ENCODE results near the gene FRAS1. TPM values are rescaled to one million over a fixed set of nuclear protein-coding genes. Genes with fewer than 3 reads are reported as not detected.
"Not testable (repeated sequence)": the region's sequence is repeated elsewhere in the genome, so short reads cannot be mapped to it uniquely, and the experiment has no call there.

Gene FRAS1
- total RNA-seq, 1 donor from 2014 or later, result 0.13 TPM

GRCh38 chr4:78162821-78163220 lies 105.7 kb downstream of the FRAS1 start:
- DNase-seq (ENCODE audit: low read depth in 2 of 2), result no peak

- DNase-seq (ENCODE audit: low read depth in 2 of 2), result no peak
Observed at GRCh38 chr4:78165758-78166157, 108.6 kb downstream of the FRAS1 start.

- DNase-seq (ENCODE audit: low read depth in 2 of 2), result no peak
Observed at GRCh38 chr4:78166622-78167021, 109.5 kb downstream of the FRAS1 start.

GRCh38 chr4:78167510-78167909 lies 110.4 kb downstream of the FRAS1 start:
- no peak for DNase-seq (ENCODE audit: low read depth in 2 of 2)

- DNase-seq (ENCODE audit: low read depth in 2 of 2), result no peak
Observed at GRCh38 chr4:78168029-78168428, 110.9 kb downstream of the FRAS1 start.

GRCh38 chr4:78169728-78170127 lies 112.6 kb downstream of the FRAS1 start:
- no peak for DNase-seq (ENCODE audit: low read depth in 2 of 2)

GRCh38 chr4:78171482-78171881 lies 114.4 kb downstream of the FRAS1 start:
- no peak for DNase-seq (ENCODE audit: low read depth in 2 of 2)

- DNase-seq (ENCODE audit: low read depth in 2 of 2), result no peak
Observed at GRCh38 chr4:78174891-78175290, 117.8 kb downstream of the FRAS1 start.

GRCh38 chr4:78179196-78179595 lies 122.1 kb downstream of the FRAS1 start:
- DNase-seq (ENCODE audit: low read depth in 2 of 2), result no peak

- not testable (repeated sequence) for DNase-seq (ENCODE audit: low read depth in 2 of 2)
Observed at GRCh38 chr4:78181681-78182234, 124.6 kb downstream of the FRAS1 start.

GRCh38 chr4:78184584-78184983 lies 127.5 kb downstream of the FRAS1 start:
- no peak for DNase-seq (ENCODE audit: low read depth in 2 of 2)

- no peak for DNase-seq (ENCODE audit: low read depth in 2 of 2)
Observed at GRCh38 chr4:78185117-78185516, 128.0 kb downstream of the FRAS1 start.

GRCh38 chr4:78186597-78187543 lies 129.7 kb downstream of the FRAS1 start:
- no peak for DNase-seq (ENCODE audit: low read depth in 2 of 2)

- DNase-seq (ENCODE audit: low read depth in 2 of 2), result no peak
Observed at GRCh38 chr4:78190068-78190467, 132.9 kb downstream of the FRAS1 start.

- no peak for DNase-seq (ENCODE audit: low read depth in 2 of 2)
Observed at GRCh38 chr4:78190595-78190994, 133.5 kb downstream of the FRAS1 start.

- no peak for DNase-seq (ENCODE audit: low read depth in 2 of 2)
Observed at GRCh38 chr4:78197947-78198346, 140.8 kb downstream of the FRAS1 start.

- DNase-seq (ENCODE audit: low read depth in 2 of 2), result no peak
Observed at GRCh38 chr4:78199984-78200383, 142.9 kb downstream of the FRAS1 start.

- no peak for DNase-seq (ENCODE audit: low read depth in 2 of 2)
Observed at GRCh38 chr4:78200949-78201348, 143.8 kb downstream of the FRAS1 start.

- DNase-seq (ENCODE audit: low read depth in 2 of 2), result no peak
Observed at GRCh38 chr4:78204176-78204575, 147.1 kb downstream of the FRAS1 start.

GRCh38 chr4:78205591-78205990 lies 148.5 kb downstream of the FRAS1 start:
- DNase-seq (ENCODE audit: low read depth in 2 of 2), result no peak

- DNase-seq (ENCODE audit: low read depth in 2 of 2), result no peak
Observed at GRCh38 chr4:78207541-78207940, 150.4 kb downstream of the FRAS1 start.

GRCh38 chr4:78207951-78208350 lies 150.8 kb downstream of the FRAS1 start:
- DNase-seq (ENCODE audit: low read depth in 2 of 2), result no peak

GRCh38 chr4:78208896-78209295 lies 151.8 kb downstream of the FRAS1 start:
- DNase-seq (ENCODE audit: low read depth in 2 of 2), result not testable (repeated sequence)

All from dermis microvascular lymphatic vessel endothelial cell (primary cell).